H1 (cell line): Measurements from ENCODE around the gene PTPN3. TPM values are rescaled to one million over a fixed set of nuclear protein-coding genes. Genes with fewer than 3 reads are reported as not detected.

ENCODE experiments used
- CHD7 ChIP-seq: fragments of 300-600 bp; sonication (generic); IDR thresholded peaks from 2 replicates; pipeline ENCODE4 v1.7.1; 2012; ENCODE audit warnings: low read length, moderate library complexity, mild to moderate bottlenecking, inconsistent platforms; ENCODE audit not compliant: insufficient replicate concordance
- CTCF ChIP-seq, 3 experiments: IDR thresholded peaks; 1 replicate in 2 of 3; 2 replicates in 1 of 3; pipeline versions ENCODE4 v1.5.1 to v1.6.1; 2011; ENCODE audit warnings: low read length in 3 of 3, mild to moderate bottlenecking in 3 of 3, inconsistent platforms in 2 of 3, low read depth in 1 of 3, moderate library complexity in 1 of 3; ENCODE audit not compliant: insufficient read depth in 1 of 3; ENCODE audit errors: control extremely low read depth in 1 of 3
- polyA plus RNA-seq, 7 experiments: library from polyadenylated mRNA; depleted of rRNA in 3 of 7; stranded (reverse) in 5 of 7; unstranded in 2 of 7; fragments of >200 nt in 5 of 7; fragments of 200-250 nt in 2 of 7; gene quantifications; 1 replicate in 5 of 7; 2 replicates in 1 of 7; 4 replicates in 1 of 7; pipeline versions ENCODE4 v1.2.1 to v1.2.3, GENCODE V29; 2011 to 2013; ENCODE audit warnings: missing spikeins in 2 of 7, mixed read lengths in 2 of 7
- total RNA-seq: library from RNA; stranded (reverse); fragmentation: NEBNext Ultra II Directional; extraction: Animal tissue kit (Norgen Biotek cat#: 25700); gene quantifications from 2 replicates; pipeline ENCODE4 v1.2.1, GENCODE V29; 2021

PTPN3 gene
- total and polyA plus RNA-seq, 2 of the 8 experiments (the other 6 are each of a cell fraction or from before 2014, with no cell fraction given), result 2.9 to 3.7 TPM

- TF ChIP-seq CHD7 (no peak), CTCF (IDR thresholded peaks at IDR 0.05; ENCODE audit: control extremely low read depth in 1 of 3, insufficient read depth in 1 of 3, low read depth in 1 of 3, low read length in 3 of 3) (peak in 2 of 3 experiments; percentile 30 to 52; a peak in 3 of 4 replicates)
Measured at GRCh38 chr9:109455861-109456260, 42.2 kb downstream of the PTPN3 start (continued).
